ENCODE data around the gene MYLK2. TPM values are rescaled to one million over a fixed set of nuclear protein-coding genes. Genes with fewer than 3 reads are reported as not detected.

Gene MYLK2
- total RNA-seq, 2 experiments from 2014 or later, result 0.67 to 0.69 TPM

DNA sequence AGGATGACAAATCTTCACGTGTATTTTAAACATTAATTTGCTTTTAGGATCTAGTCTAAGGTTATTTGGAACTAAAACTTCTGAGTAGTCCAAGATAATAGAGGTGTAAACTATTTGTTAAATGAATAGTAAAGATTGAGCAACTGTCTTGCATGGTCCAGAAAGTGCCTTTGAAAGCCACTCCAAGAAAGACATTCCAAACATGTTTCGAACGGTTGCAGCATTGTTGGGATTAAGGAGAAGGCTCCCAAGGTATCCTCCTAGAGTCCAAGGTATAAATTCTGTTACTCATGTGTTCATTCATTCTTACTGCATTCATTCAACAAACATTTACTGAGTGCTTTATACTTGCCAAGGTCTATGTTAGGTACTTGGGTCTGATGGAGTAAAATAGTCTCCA is 28.8 kb upstream of the MYLK2 start:
- Histone ChIP-seq H3K79me2 (ENCODE audit: insufficient read depth, low read depth, low read length) (no peaks in the 10 kb centered on the region), H2AFZ (ENCODE audit: low read length) (no peak overlapping the region), H4K20me1 (ENCODE audit: insufficient read depth, low read length) (0 out of 2 replicates have a peak, but pooled peaks cover 3% of the 10 kb centered on the region), H3K9me2 (ENCODE audit: insufficient read depth, low read length) (no peaks in the 10 kb centered on the region), H3K27ac (ENCODE audit: low read depth, low read length, poor library complexity, severe bottlenecking) (no peak overlapping the region), H3K4me1 (ENCODE audit: insufficient read depth, low read length, poor library complexity, severe bottlenecking) (no peaks in the 10 kb centered on the region), H3K4me2 (ENCODE audit: low read length) (no peak overlapping the region), H3K36me3 (ENCODE audit: insufficient read depth, low read length) (peaks cover 96% of the 10 kb centered on the region), H3K4me3 (ENCODE audit: low read depth, low read length, poor library complexity, severe bottlenecking) (no peak overlapping the region), H3K9me3 (ENCODE audit: low read length) (no peaks in the 10 kb centered on the region)
- intact Hi-C loops (cut with micrococcal nuclease; ENCODE audit: unreplicated experiment), result no loop called here
- CTCF ChIA-PET (ENCODE audit: unreplicated experiment), result no interaction called here
- POLR2A ChIA-PET, result interaction anchor here (0.5 kb wide), 1 partner anchor 68 kb away, joined by 3 read pairs; no protein-coding TSS in a partner anchor
- DNase-seq (ENCODE audit: low spot score), result no peak
- no peak for TF ChIP-seq EZH2phosphoT487 (IDR thresholded peaks at IDR 0.05; ENCODE audit: borderline replicate concordance, low read depth, low read length)
- TF ChIP-seq, protein P1, sequence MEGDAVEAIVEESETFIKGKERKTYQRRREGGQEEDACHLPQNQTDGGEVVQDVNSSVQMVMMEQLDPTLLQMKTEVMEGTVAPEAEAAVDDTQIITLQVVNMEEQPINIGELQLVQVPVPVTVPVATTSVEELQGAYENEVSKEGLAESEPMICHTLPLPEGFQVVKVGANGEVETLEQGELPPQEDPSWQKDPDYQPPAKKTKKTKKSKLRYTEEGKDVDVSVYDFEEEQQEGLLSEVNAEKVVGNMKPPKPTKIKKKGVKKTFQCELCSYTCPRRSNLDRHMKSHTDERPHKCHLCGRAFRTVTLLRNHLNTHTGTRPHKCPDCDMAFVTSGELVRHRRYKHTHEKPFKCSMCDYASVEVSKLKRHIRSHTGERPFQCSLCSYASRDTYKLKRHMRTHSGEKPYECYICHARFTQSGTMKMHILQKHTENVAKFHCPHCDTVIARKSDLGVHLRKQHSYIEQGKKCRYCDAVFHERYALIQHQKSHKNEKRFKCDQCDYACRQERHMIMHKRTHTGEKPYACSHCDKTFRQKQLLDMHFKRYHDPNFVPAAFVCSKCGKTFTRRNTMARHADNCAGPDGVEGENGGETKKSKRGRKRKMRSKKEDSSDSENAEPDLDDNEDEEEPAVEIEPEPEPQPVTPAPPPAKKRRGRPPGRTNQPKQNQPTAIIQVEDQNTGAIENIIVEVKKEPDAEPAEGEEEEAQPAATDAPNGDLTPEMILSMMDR (conservative IDR thresholded peaks at IDR 0.05; ENCODE audit: low read length), result no peak
- no TSS peak for BruUV-seq (replicated peaks)

DNA sequence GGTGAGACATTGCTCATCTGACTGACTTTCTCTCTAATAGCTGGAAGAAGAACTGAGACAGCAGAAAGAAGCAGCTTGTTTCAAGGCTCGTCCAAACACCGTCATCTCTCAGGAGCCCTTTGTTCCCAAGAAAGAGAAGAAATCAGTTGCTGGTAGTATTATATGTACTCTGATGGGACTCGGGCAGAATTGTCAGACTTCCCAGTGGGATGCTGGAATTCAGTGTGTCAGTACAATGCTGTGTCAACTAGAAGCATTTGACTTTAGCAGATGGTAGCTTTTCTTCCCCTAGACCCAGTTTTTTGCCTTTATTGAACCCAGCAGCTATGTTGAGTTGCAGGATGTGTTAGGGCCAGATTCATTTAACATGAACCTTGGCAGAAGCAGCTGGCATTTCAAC is 21.8 kb upstream of the MYLK2 start:
- ChIA-PET CTCF (ENCODE audit: unreplicated experiment) (no interaction called here), POLR2A (interaction anchor here (0.6 kb wide), 1 partner anchor 928 kb away, joined by 5 read pairs; no protein-coding TSS in a partner anchor)
- no peak for DNase-seq (ENCODE audit: low spot score)
- Histone ChIP-seq H2AFZ (ENCODE audit: low read length) (no peak overlapping the region), H3K27ac (ENCODE audit: low read depth, low read length, poor library complexity, severe bottlenecking) (no peak overlapping the region), H4K20me1 (ENCODE audit: insufficient read depth, low read length) (0 out of 2 replicates have a peak, but pooled peaks cover 3% of the 10 kb centered on the region), H3K36me3 (ENCODE audit: insufficient read depth, low read length) (peaks cover 99% of the 10 kb centered on the region), H3K9me3 (ENCODE audit: low read length) (no peaks in the 10 kb centered on the region), H3K9me2 (ENCODE audit: insufficient read depth, low read length) (no peaks in the 10 kb centered on the region), H3K4me3 (ENCODE audit: low read depth, low read length, poor library complexity, severe bottlenecking) (no peak overlapping the region), H3K79me2 (ENCODE audit: insufficient read depth, low read depth, low read length) (no peaks in the 10 kb centered on the region), H3K4me2 (ENCODE audit: low read length) (no peak overlapping the region), H3K4me1 (ENCODE audit: insufficient read depth, low read length, poor library complexity, severe bottlenecking) (no peaks in the 10 kb centered on the region)
- TF ChIP-seq, protein P1 (conservative IDR thresholded peaks at IDR 0.05; ENCODE audit: low read length), result no peak
- no peak for TF ChIP-seq EZH2phosphoT487 (IDR thresholded peaks at IDR 0.05; ENCODE audit: borderline replicate concordance, low read depth, low read length)
- no TSS peak for BruUV-seq (replicated peaks)
- intact Hi-C loops (cut with micrococcal nuclease; ENCODE audit: unreplicated experiment), result loop anchor here (5.0 kb wide), 1 partner anchor 40 kb away; no protein-coding TSS in a partner anchor

DNA sequence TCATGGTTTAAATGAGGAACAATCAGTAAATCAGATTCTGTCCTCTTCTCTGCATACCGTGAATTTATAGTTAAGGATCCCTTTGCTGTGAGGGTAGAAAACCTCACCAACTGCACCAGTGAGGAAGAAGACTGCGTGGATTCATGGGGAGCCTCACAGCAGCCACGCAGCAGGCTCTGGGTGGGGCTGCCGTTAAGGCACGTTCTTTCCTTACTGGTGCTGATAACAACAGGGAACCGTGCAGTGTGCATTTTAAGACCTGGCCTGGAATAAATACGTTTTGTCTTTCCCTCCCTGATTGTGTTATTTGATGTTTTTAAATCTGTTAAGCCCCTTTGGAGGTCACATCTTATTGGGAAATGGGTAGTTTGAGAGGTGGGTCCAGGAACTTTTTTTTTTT is 17.6 kb upstream of the MYLK2 start:
- H3K36me3 ChIP-seq (ENCODE audit: insufficient read depth, low read length), result peaks cover 99% of the 10 kb centered on the region
- no peak overlapping the region for H3K4me3 ChIP-seq (ENCODE audit: low read depth, low read length, poor library complexity, severe bottlenecking)
- no peaks in the 10 kb centered on the region for H3K4me1 ChIP-seq (ENCODE audit: insufficient read depth, low read length, poor library complexity, severe bottlenecking)
- no peak overlapping the region for H3K27ac ChIP-seq (ENCODE audit: low read depth, low read length, poor library complexity, severe bottlenecking)
- intact Hi-C loops (cut with micrococcal nuclease; ENCODE audit: unreplicated experiment), result loop anchor here (5.0 kb wide), 1 partner anchor 34 kb away; no protein-coding TSS in a partner anchor
- DNase-seq (ENCODE audit: low spot score), result no peak
- no peaks in the 10 kb centered on the region for H3K9me2 ChIP-seq (ENCODE audit: insufficient read depth, low read length)
- POLR2A ChIA-PET, result no interaction called here
- no TSS peak for BruUV-seq (replicated peaks)
- no peaks in the 10 kb centered on the region for H4K20me1 ChIP-seq (ENCODE audit: insufficient read depth, low read length)
- H3K9me3 ChIP-seq (ENCODE audit: low read length), result no peaks in the 10 kb centered on the region
- no peak overlapping the region for H3K4me2 ChIP-seq (ENCODE audit: low read length)
- H2AFZ ChIP-seq (ENCODE audit: low read length), result no peak overlapping the region
- no peaks in the 10 kb centered on the region for H3K79me2 ChIP-seq (ENCODE audit: insufficient read depth, low read depth, low read length)
- CTCF ChIA-PET (ENCODE audit: unreplicated experiment), result no interaction called here
- TF ChIP-seq, protein P1 (conservative IDR thresholded peaks at IDR 0.05; ENCODE audit: low read length), result no peak
